ENCODE data around the gene SLIT3.

DNA sequence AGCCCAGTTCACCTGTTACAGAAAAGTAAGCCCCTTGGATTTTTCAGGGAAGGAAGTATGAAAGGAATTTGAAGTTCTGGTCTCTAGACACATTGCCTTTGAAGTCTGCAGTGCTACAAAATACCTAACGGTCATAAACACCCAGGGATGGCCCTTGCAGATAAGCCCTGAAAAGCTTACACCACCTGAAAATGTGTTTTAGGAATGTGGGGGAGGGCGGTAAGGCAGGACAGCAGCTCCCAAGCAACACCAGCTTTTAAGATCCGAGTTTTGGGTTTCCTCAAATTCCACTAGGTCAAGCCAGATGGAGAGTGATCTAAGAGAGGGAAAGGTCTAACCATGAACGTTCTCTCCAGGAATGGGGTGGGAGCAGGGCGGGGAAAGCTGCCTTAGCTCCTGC lies 607.6 kb downstream of the SLIT3 start:
- TF ChIP-seq POLR2A (IDR thresholded peaks at IDR 0.05) (no peak), CTCF (IDR thresholded peaks at IDR 0.05) (no peak), POLR2AphosphoS5 (IDR thresholded peaks at IDR 0.05; ENCODE audit: insufficient read depth in 1 of 2, low read depth in 1 of 2) (no peak)
